B cell (primary cell): ENCODE results near the gene HMGXB3. TPM values are rescaled to one million over a fixed set of nuclear protein-coding genes. Genes with fewer than 3 reads are reported as not detected.

Experiments
- ATAC-seq: fragments of 200-7000 bp; cut with Tn5 transposase; one replicate; pipeline ENCODE4 v1.10.0; 2021; ENCODE audit warnings: low read depth, mild to moderate bottlenecking, moderate number of reproducible peaks, moderate library complexity
- CTCF ChIA-PET: fragments of 350-600 bp; sonication (Branson Sonifier 250); formaldehyde crosslinking; loops from one replicate; lab custom pipeline; 2021; ENCODE audit warnings: antibody characterized with exemption, inconsistent platforms; lab: Charles Lee
- POLR2A ChIA-PET: fragments of 350-600 bp; sonication (Branson Sonifier 250); formaldehyde crosslinking; loops from one replicate; lab custom pipeline; 2021; ENCODE audit warnings: antibody characterized with exemption; lab: Charles Lee
- DNase-seq: peaks from one replicate; pipeline ENCODE4 v3.0.0; 2013
- H2AFZ ChIP-seq: 2 replicates; pipeline ENCODE4 v1.6.1; 2012; ENCODE audit warnings: mild to moderate bottlenecking, low read depth, low read length; ENCODE audit not compliant: insufficient read depth, poor library complexity, severe bottlenecking
- H3K27ac ChIP-seq, 2 donors: 1 replicate in 1 of 2; 2 replicates in 1 of 2; pipeline ENCODE4 v1.5.1; 2012 to 2013; ENCODE audit warnings: low read length in 2 of 2, mild to moderate bottlenecking in 2 of 2, moderate library complexity in 1 of 2
- H3K27me3 ChIP-seq, 4 experiments: fragments of 200-600 bp in 1 of 4; sonication (generic) in 1 of 4; replicated peaks in 1 of 4; 1 replicate in 2 of 4; 2 replicates in 2 of 4; pipeline versions ENCODE4 v1.6.1 to v1.7.0; 2013 to 2016; ENCODE audit warnings: low read length in 3 of 4, mild to moderate bottlenecking in 2 of 4, mixed read lengths in 1 of 4, moderate library complexity in 1 of 4; ENCODE audit not compliant: insufficient read depth in 4 of 4, control insufficient read depth in 3 of 4; ENCODE audit errors: control extremely low read depth in 1 of 4
- H3K36me3 ChIP-seq, 2 experiments: replicated peaks in 1 of 2; 1 replicate in 1 of 2; 2 replicates in 1 of 2; pipeline versions ENCODE4 v1.6.1 to v1.7.1; 2013; ENCODE audit warnings: low read length in 1 of 2; ENCODE audit not compliant: insufficient read depth in 2 of 2, control insufficient read depth in 1 of 2; ENCODE audit errors: control extremely low read depth in 1 of 2, extremely low read depth in 1 of 2
- H3K4me1 ChIP-seq, 2 donors: fragments of 200-600 bp in 1 of 2; sonication (generic) in 1 of 2; 1 replicate in 1 of 2; 2 replicates in 1 of 2; pipeline versions ENCODE4 v1.5.1 to v1.6.1; 2013 to 2017; ENCODE audit warnings: low read length in 2 of 2; ENCODE audit not compliant: control insufficient read depth in 2 of 2, insufficient read depth in 2 of 2
- H3K4me2 ChIP-seq: replicated peaks from 2 replicates; pipeline ENCODE3; 2012; ENCODE audit warnings: mild to moderate bottlenecking, low read depth, low read length; ENCODE audit not compliant: poor library complexity, severe bottlenecking
- H3K4me3 ChIP-seq, 5 experiments: fragments of 200-600 bp in 1 of 5; sonication (generic) in 1 of 5; 1 replicate in 3 of 5; 2 replicates in 2 of 5; pipeline versions ENCODE4 v1.5.1 to v1.7.0; 2011 to 2016; ENCODE audit warnings: low read length in 4 of 5, mild to moderate bottlenecking in 4 of 5, low read depth in 2 of 5, control low read depth in 1 of 5, moderate library complexity in 1 of 5; ENCODE audit not compliant: insufficient read depth in 1 of 5; ENCODE audit errors: control extremely low read depth in 1 of 5, extremely low read depth in 1 of 5
- H3K79me2 ChIP-seq: fragments of 200-600 bp; sonication (generic); one replicate; pipeline ENCODE4 v1.6.0; 2016; ENCODE audit warnings: low read length; ENCODE audit not compliant: control insufficient read depth, insufficient read depth
- H3K9ac ChIP-seq: fragments of 200-600 bp; sonication (generic); 2 replicates; pipeline ENCODE4 v1.6.1; 2017; ENCODE audit warnings: mild to moderate bottlenecking, low read length, moderate library complexity
- H3K9me3 ChIP-seq, 3 donors: one replicate each; pipeline versions ENCODE4 v1.6.1 to v1.7.1; 2013; ENCODE audit warnings: low read length in 2 of 3; ENCODE audit not compliant: control insufficient read depth in 2 of 3, insufficient read depth in 1 of 3; ENCODE audit errors: control extremely low read depth in 1 of 3
- H4K20me1 ChIP-seq: 2 replicates; pipeline ENCODE4 v1.6.0; 2012; ENCODE audit warnings: mild to moderate bottlenecking, low read length; ENCODE audit not compliant: insufficient read depth, control insufficient read depth, poor library complexity, severe bottlenecking
- H3K27ac Mint-ChIP-seq: one replicate; pipeline ENCODE4 v1.8.0; 2021; ENCODE audit warnings: mixed read lengths
- H3K27me3 Mint-ChIP-seq: one replicate; pipeline ENCODE4 v1.8.0; 2021; ENCODE audit warnings: mixed read lengths
- H3K4me1 Mint-ChIP-seq: one replicate; pipeline ENCODE4 v1.8.0; 2021; ENCODE audit warnings: mixed read lengths
- H3K4me3 Mint-ChIP-seq: one replicate; pipeline ENCODE4 v1.8.0; 2021; ENCODE audit warnings: mixed read lengths
- H3K9me3 Mint-ChIP-seq: one replicate; pipeline ENCODE4 v1.8.0; 2022; ENCODE audit warnings: mixed read lengths; ENCODE audit not compliant: insufficient read depth
- CTCF ChIP-seq: fragments of 200-600 bp; IDR thresholded peaks from one replicate; pipeline ENCODE4 v1.8.0; 2022; ENCODE audit warnings: antibody characterized with exemption, mild to moderate bottlenecking
- EZH2 ChIP-seq: IDR thresholded peaks from 2 replicates; pipeline ENCODE4 v1.6.1; 2012; ENCODE audit warnings: borderline replicate concordance, low read depth, mild to moderate bottlenecking, moderate library complexity, low read length; ENCODE audit not compliant: insufficient read depth, poor library complexity, severe bottlenecking
- WGBS: methylation state at CpG from one replicate; pipeline ENCODE4 v1.1.5; 2013; ENCODE audit warnings: missing lambda C conversion rate; ENCODE audit not compliant: insufficient coverage; 5-methylcytosine and 5-hydroxymethylcytosine counted together
- intact Hi-C: fragments of 100-400 bp; cut with micrococcal nuclease; formaldehyde crosslinking; loops from one replicate; pipeline ENCODE4 v1.10.0; 2022
- polyA plus RNA-seq: library from polyadenylated mRNA; depleted of rRNA; stranded (reverse); fragments of >200 nt; gene quantifications from 2 replicates; pipeline ENCODE4 v1.2.3, GENCODE V29; 2012
- total RNA-seq, 2 donors: library from RNA; stranded (reverse); fragments of 120-200 nt in 1 of 2; gene quantifications; 1 replicate in 1 of 2; 2 replicates in 1 of 2; pipeline versions ENCODE4 v1.2.3 to v1.2.4, GENCODE V29; 2013 to 2022

HMGXB3 gene
- total and polyA plus RNA-seq, 2 donors (not counting 1 experiment from before 2014, with no cell fraction given): 28.5 to 35.7 TPM

GRCh38 chr5:149957855-149958254 lies 42.7 kb upstream of the HMGXB3 start:
- Histone ChIP-seq H3K9ac (no peak overlapping the region), H3K79me2 (peaks cover 5% of the 10 kb centered on the region), H2AFZ (no peak overlapping the region), H3K4me3 (no peak overlapping the region), H3K36me3 (no peaks in the 10 kb centered on the region), H3K9me3 (no peaks in the 10 kb centered on the region), H3K4me1 (peaks cover 20% of the 10 kb centered on the region in 2 donors), H3K27me3 (no peaks in the 10 kb centered on the region), H3K27ac (no peak overlapping the region), H4K20me1 (no peaks in the 10 kb centered on the region), H3K4me2 (no peak overlapping the region)
- Mint-ChIP-seq H3K4me3 (no peak overlapping the region), H3K4me1 (peaks cover 29% of the 10 kb centered on the region), H3K27me3 (no peaks in the 10 kb centered on the region), H3K9me3 (no peaks in the 10 kb centered on the region), H3K27ac (no peak overlapping the region)
- CTCF ChIA-PET: interaction anchor here (1.0 to 1.5 kb wide), 3 partner anchors 9 to 124 kb away, joined by 3 to 5 read pairs (median 5); no protein-coding TSS in a partner anchor
- ATAC-seq (no peak), DNase-seq (no peak)
- POLR2A ChIA-PET: no interaction called here
- TF ChIP-seq CTCF (no peak), EZH2 (no peak)
- 100% methylated on average over 2 of the region's 4 CpGs for WGBS
- intact Hi-C loops: loop anchor here (5.0 kb wide), 1 partner anchor 1799 kb away; the partner anchor contains the start of gene ATOX1
